Fibroblast of lung (primary cell): ENCODE results near the gene TENM4. TPM values are rescaled to one million over a fixed set of nuclear protein-coding genes. Genes with fewer than 3 reads are reported as not detected.

Source experiments
- DNase-seq, 2 donors: peaks; one replicate each; pipeline versions ENCODE4 v3.0.0 to v3.0.0-alpha.2; 2010; ENCODE audit warnings: low read depth in 2 of 2
- H2AFZ ChIP-seq: 2 replicates; pipeline ENCODE4 v1.5.1; 2012; ENCODE audit warnings: low read length, control low read depth, inconsistent platforms
- H3K27ac ChIP-seq: 2 replicates; pipeline ENCODE4 v1.5.1; 2011; ENCODE audit warnings: low read length, control low read depth; ENCODE audit not compliant: insufficient read depth
- H3K27me3 ChIP-seq: 2 replicates; pipeline ENCODE4 v1.5.1; 2011; ENCODE audit warnings: mild to moderate bottlenecking, low read length; ENCODE audit not compliant: control insufficient read depth, insufficient read depth
- H3K36me3 ChIP-seq: 2 replicates; pipeline ENCODE4 v1.5.1; 2011; ENCODE audit warnings: low read length; ENCODE audit not compliant: control insufficient read depth, insufficient read depth
- H3K4me1 ChIP-seq: 2 replicates; pipeline ENCODE4 v1.5.1; 2011; ENCODE audit warnings: low read length; ENCODE audit not compliant: control insufficient read depth, insufficient read depth; ENCODE audit errors: extremely low read depth
- H3K4me2 ChIP-seq: 2 replicates; pipeline ENCODE4 v1.5.1; 2011; ENCODE audit warnings: low read length, control low read depth; ENCODE audit not compliant: insufficient read depth; ENCODE audit errors: extremely low read depth
- H3K4me3 ChIP-seq, 4 experiments: fragments of 200-600 bp in 1 of 4; sonication (generic) in 1 of 4; replicated peaks in 1 of 4; 2 replicates each; pipeline ENCODE4 v1.5.1; 2011 to 2016; ENCODE audit warnings: low read length in 4 of 4, low read depth in 3 of 4, mild to moderate bottlenecking in 3 of 4, control low read depth in 2 of 4, inconsistent platforms in 1 of 4, mixed read lengths in 1 of 4; ENCODE audit not compliant: insufficient read depth in 1 of 4; ENCODE audit errors: control extremely low read depth in 1 of 4
- H3K79me2 ChIP-seq: 2 replicates; pipeline ENCODE4 v1.5.1; 2012; ENCODE audit warnings: mild to moderate bottlenecking, low read length, inconsistent platforms; ENCODE audit not compliant: control insufficient read depth, insufficient read depth
- H3K9ac ChIP-seq: 2 replicates; pipeline ENCODE4 v1.5.1; 2011; ENCODE audit warnings: mild to moderate bottlenecking, low read length, control low read depth; ENCODE audit not compliant: insufficient read depth
- H3K9me3 ChIP-seq: 2 replicates; pipeline ENCODE4 v1.5.1; 2012; ENCODE audit warnings: low read depth, low read length; ENCODE audit not compliant: control insufficient read depth, insufficient read depth
- H4K20me1 ChIP-seq: 2 replicates; pipeline ENCODE4 v1.5.1; 2011; ENCODE audit warnings: low read length; ENCODE audit not compliant: control insufficient read depth, insufficient read depth; ENCODE audit errors: extremely low read depth
- CTCF ChIP-seq, 2 donors: IDR thresholded peaks in 1 of 2; conservative IDR thresholded peaks in 1 of 2; 1 replicate in 1 of 2; 2 replicates in 1 of 2; pipeline ENCODE4 v1.5.1; 2011 to 2012; ENCODE audit warnings: low read length in 2 of 2, control low read depth in 1 of 2, inconsistent platforms in 1 of 2, low read depth in 1 of 2, mild to moderate bottlenecking in 1 of 2
- EZH2 ChIP-seq: IDR thresholded peaks from 2 replicates; pipeline ENCODE4 v1.5.1; 2012; ENCODE audit warnings: low read length, control low read depth, mild to moderate bottlenecking; ENCODE audit errors: missing control alignments
- polyA plus RNA-seq, 2 donors: library from polyadenylated mRNA; depleted of rRNA in 1 of 2; stranded (reverse) in 1 of 2; unstranded in 1 of 2; fragments of >200 nt; gene quantifications; 2 replicates each; pipeline ENCODE4 v1.2.1, GENCODE V29; 2011 to 2012; ENCODE audit warnings: missing spikeins in 1 of 2
- total RNA-seq: library from RNA; depleted of rRNA; stranded (reverse); fragments of >200 nt; gene quantifications from 2 replicates; pipeline ENCODE4 v1.2.1, GENCODE V29; 2014

The TENM4 gene
- total and polyA plus RNA-seq, 2 donors (not counting 1 experiment from before 2014, with no cell fraction given): 4.6 to 48.4 TPM

DNA sequence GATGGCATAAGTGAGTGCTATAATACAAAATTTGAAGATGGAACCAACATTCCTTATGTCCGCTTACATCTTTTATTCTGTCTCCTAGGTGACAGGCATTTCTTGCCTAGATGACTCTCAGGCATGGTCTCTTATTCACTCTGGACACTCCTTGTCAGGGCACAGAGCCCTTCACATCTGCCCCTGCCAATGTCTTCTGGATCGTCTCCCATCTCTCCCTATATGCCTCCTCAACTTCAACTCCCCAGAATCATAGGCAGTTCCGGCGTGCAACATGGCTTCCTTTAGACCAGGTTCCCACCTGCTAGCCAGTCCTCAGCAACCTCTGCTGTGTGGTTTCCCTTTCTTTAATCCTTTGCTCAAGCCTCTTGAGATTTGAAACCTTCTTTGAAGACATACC is 300.9 kb downstream of the TENM4 start:
- no peaks in the 10 kb centered on the region for H3K36me3 ChIP-seq
- H3K4me2 ChIP-seq: no peak overlapping the region
- H3K79me2 ChIP-seq: no peaks in the 10 kb centered on the region
- no peak for DNase-seq
- H3K9ac ChIP-seq: no peak overlapping the region
- TF ChIP-seq CTCF (conservative IDR thresholded peaks at IDR 0.05 in 1 of 2, IDR thresholded peaks at IDR 0.05 in 1 of 2; ENCODE audit: low read depth in 1 of 2, low read length in 2 of 2): no peak
- TF ChIP-seq EZH2: no peak
- no peak overlapping the region for H3K4me3 ChIP-seq
- H4K20me1 ChIP-seq: no peaks in the 10 kb centered on the region
- no peak overlapping the region for H3K27ac ChIP-seq
- no peaks in the 10 kb centered on the region for H3K9me3 ChIP-seq
- H3K27me3 ChIP-seq: no peaks in the 10 kb centered on the region
- H2AFZ ChIP-seq: no peak overlapping the region
- H3K4me1 ChIP-seq: no peaks in the 10 kb centered on the region

GRCh38 chr11:79129702-79130101 is 311.1 kb downstream of the TENM4 start:
- Histone ChIP-seq H3K4me3 (no peak overlapping the region), H3K9ac (no peak overlapping the region), H3K9me3 (no peaks in the 10 kb centered on the region), H3K4me2 (no peak overlapping the region), H3K4me1 (no peaks in the 10 kb centered on the region), H3K79me2 (no peaks in the 10 kb centered on the region), H4K20me1 (no peaks in the 10 kb centered on the region), H3K27ac (no peak overlapping the region), H2AFZ (no peak overlapping the region), H3K27me3 (no peaks in the 10 kb centered on the region), H3K36me3 (no peaks in the 10 kb centered on the region)
- DNase-seq: no peak
- no peak for TF ChIP-seq CTCF (conservative IDR thresholded peaks at IDR 0.05 in 1 of 2, IDR thresholded peaks at IDR 0.05 in 1 of 2; ENCODE audit: low read depth in 1 of 2, low read length in 2 of 2)
- no peak for TF ChIP-seq EZH2

DNA sequence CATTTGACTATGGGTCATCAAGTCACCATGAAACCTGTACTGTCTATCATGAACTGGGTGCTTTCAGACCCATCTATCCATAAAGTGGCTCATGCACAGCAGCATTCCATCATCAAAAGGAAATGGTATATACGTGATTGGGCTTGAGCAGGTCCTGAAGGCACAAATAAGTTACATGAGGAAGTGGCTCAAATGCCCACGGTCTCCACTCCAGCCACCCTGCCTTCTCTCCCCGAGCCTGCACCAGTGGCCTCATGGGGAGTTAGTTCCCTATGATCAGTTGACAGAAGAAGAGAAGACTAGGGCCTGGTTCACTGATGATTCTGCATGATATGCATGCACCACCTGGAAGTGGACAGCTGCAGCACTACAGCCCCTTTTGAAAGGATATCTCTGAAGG is 312.5 kb downstream of the TENM4 start:
- H3K27ac ChIP-seq: no peak overlapping the region
- no peak overlapping the region for H2AFZ ChIP-seq
- no peak overlapping the region for H3K4me3 ChIP-seq
- no peaks in the 10 kb centered on the region for H3K79me2 ChIP-seq
- no peaks in the 10 kb centered on the region for H3K27me3 ChIP-seq
- H3K9ac ChIP-seq: no peak overlapping the region
- no peak overlapping the region for H3K4me2 ChIP-seq
- no peaks in the 10 kb centered on the region for H3K9me3 ChIP-seq
- no peaks in the 10 kb centered on the region for H3K4me1 ChIP-seq
- DNase-seq: no peak
- no peaks in the 10 kb centered on the region for H3K36me3 ChIP-seq
- TF ChIP-seq EZH2 (no peak), CTCF (conservative IDR thresholded peaks at IDR 0.05 in 1 of 2, IDR thresholded peaks at IDR 0.05 in 1 of 2; ENCODE audit: low read depth in 1 of 2, low read length in 2 of 2) (no peak)
- H4K20me1 ChIP-seq: no peaks in the 10 kb centered on the region
